ENCODE results near the gene TSPAN18.

GRCh38 chr11:44784436-44784760 lies 57.6 kb downstream of the TSPAN18 start:
- TF ChIP-seq POLR2A (IDR thresholded peaks at IDR 0.05) (no peak), CTCF (IDR thresholded peaks at IDR 0.05) (no peak)

Data from stomach (tissue), 4 donors.